Smooth muscle cell of the coronary artery (primary cell): ENCODE measurements around the gene GPLD1. TPM values are rescaled to one million over a fixed set of nuclear protein-coding genes. Genes with fewer than 3 reads are reported as not detected.

Experiments
- total RNA-seq: library from RNA; depleted of rRNA; stranded (reverse); fragments of >200 nt; gene quantifications from 2 replicates; pipeline ENCODE4 v1.2.3, GENCODE V29; 2014; ENCODE audit warnings: low replicate concordance

GPLD1 gene, protein sequence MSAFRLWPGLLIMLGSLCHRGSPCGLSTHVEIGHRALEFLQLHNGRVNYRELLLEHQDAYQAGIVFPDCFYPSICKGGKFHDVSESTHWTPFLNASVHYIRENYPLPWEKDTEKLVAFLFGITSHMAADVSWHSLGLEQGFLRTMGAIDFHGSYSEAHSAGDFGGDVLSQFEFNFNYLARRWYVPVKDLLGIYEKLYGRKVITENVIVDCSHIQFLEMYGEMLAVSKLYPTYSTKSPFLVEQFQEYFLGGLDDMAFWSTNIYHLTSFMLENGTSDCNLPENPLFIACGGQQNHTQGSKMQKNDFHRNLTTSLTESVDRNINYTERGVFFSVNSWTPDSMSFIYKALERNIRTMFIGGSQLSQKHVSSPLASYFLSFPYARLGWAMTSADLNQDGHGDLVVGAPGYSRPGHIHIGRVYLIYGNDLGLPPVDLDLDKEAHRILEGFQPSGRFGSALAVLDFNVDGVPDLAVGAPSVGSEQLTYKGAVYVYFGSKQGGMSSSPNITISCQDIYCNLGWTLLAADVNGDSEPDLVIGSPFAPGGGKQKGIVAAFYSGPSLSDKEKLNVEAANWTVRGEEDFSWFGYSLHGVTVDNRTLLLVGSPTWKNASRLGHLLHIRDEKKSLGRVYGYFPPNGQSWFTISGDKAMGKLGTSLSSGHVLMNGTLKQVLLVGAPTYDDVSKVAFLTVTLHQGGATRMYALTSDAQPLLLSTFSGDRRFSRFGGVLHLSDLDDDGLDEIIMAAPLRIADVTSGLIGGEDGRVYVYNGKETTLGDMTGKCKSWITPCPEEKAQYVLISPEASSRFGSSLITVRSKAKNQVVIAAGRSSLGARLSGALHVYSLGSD
- under 0.01 and 0.53 TPM in 2 replicates for total RNA-seq

DNA sequence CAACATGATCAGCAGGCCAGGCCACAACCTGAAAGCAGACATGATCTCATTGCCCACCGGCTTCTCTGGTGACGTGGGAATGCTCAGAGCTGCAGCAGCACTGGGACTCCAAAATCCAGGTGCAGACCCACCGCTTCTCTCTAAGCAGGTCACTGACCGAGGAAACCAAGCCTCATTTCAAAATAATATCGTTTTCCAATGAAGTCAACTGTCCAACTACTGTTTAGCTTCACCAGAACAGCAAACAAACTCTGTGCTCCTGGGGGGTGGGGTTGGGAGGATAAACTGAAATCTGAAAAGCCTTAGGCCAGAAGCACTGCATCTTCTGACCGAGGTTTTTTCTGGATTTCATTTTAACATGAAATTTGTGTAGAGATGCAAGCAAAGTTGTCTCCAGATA is at the start of gene GPLD1:
Gene GPLD1, minus strand, starts transcription at position 109 of the 400 bp plus-strand sequence. Its CDS starts 67 bp downstream, at position 42.

DNA sequence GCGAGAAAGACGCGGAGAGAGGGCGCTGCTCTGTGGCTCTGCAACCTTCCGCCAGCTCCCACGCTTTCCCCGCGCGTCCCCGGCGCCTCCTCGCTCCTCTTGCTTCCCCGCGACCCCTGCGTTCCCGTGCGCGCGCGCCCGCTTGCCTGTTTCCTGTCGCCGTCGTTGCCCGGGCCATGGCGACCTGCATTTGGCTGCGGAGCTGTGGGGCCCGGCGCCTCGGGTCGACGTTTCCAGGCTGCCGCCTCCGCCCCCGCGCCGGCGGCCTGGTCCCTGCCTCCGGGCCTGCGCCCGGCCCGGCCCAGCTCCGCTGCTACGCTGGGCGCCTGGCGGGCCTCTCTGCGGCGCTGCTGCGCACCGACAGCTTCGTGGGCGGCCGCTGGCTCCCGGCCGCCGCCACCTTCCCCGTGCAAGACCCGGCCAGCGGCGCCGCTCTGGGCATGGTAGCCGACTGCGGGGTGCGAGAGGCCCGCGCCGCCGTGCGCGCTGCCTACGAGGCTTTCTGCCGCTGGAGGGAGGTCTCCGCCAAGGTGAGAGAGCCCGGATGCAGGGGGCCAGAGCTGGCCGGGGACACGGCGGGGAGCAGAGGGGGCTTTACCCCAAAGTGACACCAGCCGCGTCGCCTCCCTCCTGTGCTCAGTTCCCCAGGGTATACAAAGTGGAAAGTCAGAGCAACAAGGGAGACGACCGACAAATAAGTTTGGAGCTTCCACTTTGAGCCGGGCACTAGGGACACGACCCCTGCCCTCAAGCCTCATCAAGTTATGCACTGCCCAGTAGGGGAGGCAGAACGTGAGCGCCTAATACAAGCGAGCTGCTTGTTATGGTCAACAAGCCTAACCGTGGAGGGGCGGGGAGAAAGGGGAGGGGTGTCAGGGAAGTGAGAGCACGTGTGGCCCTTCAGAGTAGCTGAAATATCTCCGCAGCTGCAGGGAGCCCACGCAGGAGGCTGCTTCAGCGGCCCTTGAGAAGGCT is 5.7 kb upstream of the GPLD1 start, which contains the start of gene ALDH5A1:
Gene ALDH5A1, plus strand, starts transcription at position 149 of the 975 bp plus-strand sequence. Its CDS starts 28 bp downstream, at position 177.

DNA sequence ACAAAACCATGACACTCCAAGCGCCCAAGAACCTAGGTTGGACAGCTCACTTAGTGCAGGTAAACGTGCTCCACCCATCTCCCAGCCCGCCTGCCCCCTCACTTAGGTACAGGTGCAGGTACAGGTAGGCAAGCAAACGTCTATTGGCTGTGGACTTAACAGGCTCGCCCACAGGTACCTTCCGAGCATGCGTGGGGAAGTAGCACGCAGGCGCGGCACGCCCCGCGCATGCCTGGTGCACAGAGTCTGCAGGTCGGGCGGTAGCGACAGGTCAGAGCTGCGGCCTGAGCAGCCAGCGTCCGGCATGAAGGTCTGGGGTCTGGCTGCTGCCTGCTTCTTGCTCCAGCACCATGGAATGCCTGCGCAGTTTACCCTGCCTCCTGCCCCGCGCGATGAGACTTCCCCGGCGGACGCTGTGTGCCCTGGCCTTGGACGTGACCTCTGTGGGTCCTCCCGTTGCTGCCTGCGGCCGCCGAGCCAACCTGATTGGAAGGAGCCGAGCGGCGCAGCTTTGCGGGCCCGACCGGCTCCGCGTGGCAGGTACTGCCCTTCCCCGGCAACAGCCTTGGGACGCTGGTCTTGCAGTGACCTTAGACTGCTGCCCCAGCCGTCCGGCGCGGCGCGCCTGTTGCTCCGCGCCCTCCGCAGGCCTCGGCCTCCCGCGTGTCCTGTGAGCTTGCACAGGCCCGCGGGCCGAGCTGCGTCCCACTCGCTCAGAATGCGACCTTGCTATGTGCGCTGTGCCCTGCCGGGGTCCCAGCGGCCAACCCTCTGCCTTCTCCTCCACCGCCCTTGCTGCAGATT is 86.5 kb downstream of the GPLD1 start, which contains the start of gene MRS2:
Gene MRS2, plus strand, starts transcription at position 240 of the 804 bp plus-strand sequence. Its CDS starts 111 bp downstream, at position 351.

Other genes starting within 250 kb of the GPLD1 start
- 0.15 TPM in 1 of 2 replicates, not detected in the other for gene DCDC2, start 131.5 kb downstream of the GPLD1 start, total RNA-seq
- 6.8 and 13.5 TPM in 2 replicates for gene MRS2, start 86.6 kb downstream of the GPLD1 start, total RNA-seq
- gene ALDH5A1, start 5.4 kb upstream of the GPLD1 start, total RNA-seq = 0.82 and 1.7 TPM in 2 replicates
- gene KIAA0319, start 156.6 kb upstream of the GPLD1 start, total RNA-seq = 0.12 TPM in 1 of 2 replicates, not detected in the other
- gene TDP2, start 177.3 kb upstream of the GPLD1 start, total RNA-seq = 15.6 and 37.8 TPM in 2 replicates
- 9.1 and 12.4 TPM in 2 replicates for gene ACOT13, start 177.5 kb upstream of the GPLD1 start, total RNA-seq
- gene C6orf62, start 229.6 kb upstream of the GPLD1 start, total RNA-seq = 39.3 and 73.7 TPM in 2 replicates